Endodermal cell (in vitro differentiated cells): ENCODE results near the gene CHAF1B. TPM values are rescaled to one million over a fixed set of nuclear protein-coding genes. Genes with fewer than 3 reads are reported as not detected.

ENCODE experiments used
- DNase-seq: peaks from one replicate; pipeline ENCODE4 v3.0.0-alpha.2; 2017
- H3K27ac ChIP-seq: 2 replicates; pipeline ENCODE4 v1.5.1; 2013; ENCODE audit warnings: mild to moderate bottlenecking, low read depth, low read length, moderate library complexity
- H3K27me3 ChIP-seq: 2 replicates; pipeline ENCODE4 v1.6.1; 2013; ENCODE audit warnings: mild to moderate bottlenecking, low read length, moderate library complexity; ENCODE audit not compliant: insufficient read depth, control insufficient read depth, poor library complexity, severe bottlenecking
- H3K36me3 ChIP-seq: 2 replicates; pipeline ENCODE4 v1.7.0; 2013; ENCODE audit warnings: mild to moderate bottlenecking, low read length, moderate library complexity; ENCODE audit not compliant: control insufficient read depth, insufficient read depth
- H3K4me1 ChIP-seq: one replicate; pipeline ENCODE4 v1.7.0; 2013; ENCODE audit warnings: low read length; ENCODE audit not compliant: control insufficient read depth, insufficient read depth
- H3K4me3 ChIP-seq: 2 replicates; pipeline ENCODE4 v1.5.1; 2013; ENCODE audit warnings: mild to moderate bottlenecking, low read length, moderate library complexity
- H3K9ac ChIP-seq: 2 replicates; pipeline ENCODE4 v1.6.1; 2013; ENCODE audit warnings: mild to moderate bottlenecking, low read length, moderate library complexity; ENCODE audit not compliant: poor library complexity, severe bottlenecking; ENCODE audit errors: extremely low read depth
- H3K9me3 ChIP-seq: 2 replicates; pipeline ENCODE4 v1.6.1; 2013; ENCODE audit warnings: mild to moderate bottlenecking, low read length, moderate library complexity; ENCODE audit not compliant: control insufficient read depth
- H3K27ac Mint-ChIP-seq: 2 replicates; pipeline ENCODE4 v1.8.0; 2020; ENCODE audit warnings: mixed read lengths
- H3K27me3 Mint-ChIP-seq: 2 replicates; pipeline ENCODE4 v1.8.0; 2021; ENCODE audit warnings: mild to moderate bottlenecking, mixed read lengths; ENCODE audit not compliant: insufficient read depth
- H3K36me3 Mint-ChIP-seq: 2 replicates; pipeline ENCODE4 v1.8.0; 2020; ENCODE audit warnings: low read depth, mixed read lengths
- H3K4me1 Mint-ChIP-seq: 2 replicates; pipeline ENCODE4 v1.8.0; 2020; ENCODE audit warnings: mixed read lengths
- H3K4me3 Mint-ChIP-seq: 2 replicates; pipeline ENCODE4 v1.8.0; 2020; ENCODE audit warnings: mild to moderate bottlenecking, moderate library complexity, mixed read lengths
- H3K9me3 Mint-ChIP-seq: 2 replicates; pipeline ENCODE4 v1.8.0; 2020; ENCODE audit warnings: mild to moderate bottlenecking, mixed read lengths
- WGBS, 2 experiments: methylation state at CpG; one replicate each; pipeline versions ENCODE4 v1.1.5 to v1.1.7; 2013; ENCODE audit warnings: missing lambda C conversion rate in 2 of 2, mixed read lengths in 1 of 2; ENCODE audit not compliant: insufficient coverage in 1 of 2, insufficient read length in 1 of 2; 5-methylcytosine and 5-hydroxymethylcytosine counted together
- total RNA-seq, 2 donors: library from RNA; stranded (reverse); fragmentation: NEBNext Ultra II Directional in 1 of 2; extraction: Animal tissue kit (Norgen Biotek cat#: 25700) in 1 of 2; gene quantifications; 2 replicates in 1 of 2; 3 replicates in 1 of 2; pipeline ENCODE4 v1.2.1, GENCODE V29; 2021
- TF ChIP-seq, protein P1 (sequence below): fragments of 200-600 bp; sonication (generic); conservative IDR thresholded peaks from 2 replicates; pipeline ENCODE4 v1.5.0; 2021; ENCODE audit warnings: antibody characterized with exemption, mild to moderate bottlenecking

Gene CHAF1B
- total RNA-seq, 2 donors from 2014 or later = 16.3 to 27.1 TPM

DNA sequence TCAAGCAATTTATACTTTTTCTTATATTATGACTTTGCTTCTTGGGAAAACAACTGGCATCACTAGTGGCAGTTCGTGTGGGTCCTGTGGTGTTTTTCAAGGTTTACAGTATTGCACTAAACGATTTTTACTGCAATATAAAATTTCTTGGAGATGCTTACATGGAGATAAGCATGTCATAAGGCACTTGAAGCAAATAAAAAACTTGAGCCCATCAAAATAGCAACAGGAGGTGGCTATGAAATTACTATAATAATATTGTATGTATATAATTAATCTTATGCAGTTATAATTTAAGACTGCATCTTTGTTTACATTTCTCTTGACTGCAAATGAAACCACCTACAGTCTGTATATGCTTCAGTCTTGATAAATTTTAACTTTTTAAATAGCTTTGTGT is 29.3 kb upstream of the CHAF1B start:
- TF ChIP-seq, protein P1, sequence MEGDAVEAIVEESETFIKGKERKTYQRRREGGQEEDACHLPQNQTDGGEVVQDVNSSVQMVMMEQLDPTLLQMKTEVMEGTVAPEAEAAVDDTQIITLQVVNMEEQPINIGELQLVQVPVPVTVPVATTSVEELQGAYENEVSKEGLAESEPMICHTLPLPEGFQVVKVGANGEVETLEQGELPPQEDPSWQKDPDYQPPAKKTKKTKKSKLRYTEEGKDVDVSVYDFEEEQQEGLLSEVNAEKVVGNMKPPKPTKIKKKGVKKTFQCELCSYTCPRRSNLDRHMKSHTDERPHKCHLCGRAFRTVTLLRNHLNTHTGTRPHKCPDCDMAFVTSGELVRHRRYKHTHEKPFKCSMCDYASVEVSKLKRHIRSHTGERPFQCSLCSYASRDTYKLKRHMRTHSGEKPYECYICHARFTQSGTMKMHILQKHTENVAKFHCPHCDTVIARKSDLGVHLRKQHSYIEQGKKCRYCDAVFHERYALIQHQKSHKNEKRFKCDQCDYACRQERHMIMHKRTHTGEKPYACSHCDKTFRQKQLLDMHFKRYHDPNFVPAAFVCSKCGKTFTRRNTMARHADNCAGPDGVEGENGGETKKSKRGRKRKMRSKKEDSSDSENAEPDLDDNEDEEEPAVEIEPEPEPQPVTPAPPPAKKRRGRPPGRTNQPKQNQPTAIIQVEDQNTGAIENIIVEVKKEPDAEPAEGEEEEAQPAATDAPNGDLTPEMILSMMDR = no peak
- DNase-seq = no peak
- Mint-ChIP-seq H3K27me3 (no peaks in the 10 kb centered on the region), H3K36me3 (peaks cover 50% of the 10 kb centered on the region), H3K4me1 (no peaks in the 10 kb centered on the region), H3K4me3 (no peak overlapping the region), H3K9me3 (no peaks in the 10 kb centered on the region), H3K27ac (no peak overlapping the region)
- H3K36me3 ChIP-seq = peaks cover 81% of the 10 kb centered on the region
- WGBS, 2 experiments = 83 to 93% methylated on average over 2 of the region's 2 CpGs
- no peaks in the 10 kb centered on the region for H3K9me3 ChIP-seq
- H3K27ac ChIP-seq = no peak overlapping the region
- H3K4me3 ChIP-seq = no peak overlapping the region
- no peak overlapping the region for H3K9ac ChIP-seq
- no peaks in the 10 kb centered on the region for H3K4me1 ChIP-seq
- H3K27me3 ChIP-seq = no peaks in the 10 kb centered on the region

GRCh38 chr21:36359185-36359584 is 26.0 kb upstream of the CHAF1B start:
- TF ChIP-seq, protein P1 = no peak
- Histone ChIP-seq H3K27ac (no peak overlapping the region), H3K4me1 (no peaks in the 10 kb centered on the region), H3K9me3 (no peaks in the 10 kb centered on the region), H3K36me3 (peaks cover 93% of the 10 kb centered on the region), H3K4me3 (no peak overlapping the region), H3K27me3 (no peaks in the 10 kb centered on the region), H3K9ac (no peak overlapping the region)
- Mint-ChIP-seq H3K36me3 (peaks cover 59% of the 10 kb centered on the region), H3K9me3 (no peaks in the 10 kb centered on the region), H3K27me3 (no peaks in the 10 kb centered on the region), H3K4me1 (no peaks in the 10 kb centered on the region), H3K4me3 (no peak overlapping the region), H3K27ac (no peak overlapping the region)
- WGBS, 2 experiments = 100% methylated on average over 1 to 2 of the region's 2 CpGs
- no peak for DNase-seq

- H3K27ac ChIP-seq = no peak overlapping the region
- no peak overlapping the region for H3K9ac ChIP-seq
- H3K4me1 ChIP-seq = no peaks in the 10 kb centered on the region
- Mint-ChIP-seq H3K4me1 (no peaks in the 10 kb centered on the region), H3K36me3 (peaks cover 77% of the 10 kb centered on the region), H3K27me3 (no peaks in the 10 kb centered on the region), H3K27ac (no peak overlapping the region), H3K4me3 (no peak overlapping the region), H3K9me3 (no peaks in the 10 kb centered on the region)
- peaks cover 91% of the 10 kb centered on the region for H3K36me3 ChIP-seq
- H3K9me3 ChIP-seq = no peaks in the 10 kb centered on the region
- H3K4me3 ChIP-seq = no peak overlapping the region
- no peaks in the 10 kb centered on the region for H3K27me3 ChIP-seq
- TF ChIP-seq, protein P1 = no peak
- 92 to 94% methylated on average over 6 to 7 of the region's 7 CpGs for WGBS, 2 experiments
- no peak for DNase-seq
Measured at GRCh38 chr21:36369064-36369685, 16.0 kb upstream of the CHAF1B start.
